Measurements from ENCODE around the gene VPS8. TPM values are rescaled to one million over a fixed set of nuclear protein-coding genes. Genes with fewer than 3 reads are reported as not detected.

Gene VPS8
- total and polyA plus RNA-seq, 8 donors, result 41.5 to 114 (median 51.3) TPM

GRCh38 chr3:185021256-185021655, 209.3 kb downstream of the VPS8 start:
- Histone ChIP-seq H3K27ac (no peak overlapping the region), H3K9me3 (peaks cover 0 to 6% of the 10 kb centered on the region in 2 donors), H3K4me1 (peaks cover 0 to 3% of the 10 kb centered on the region in 2 donors), H3K27me3 (no peaks in the 10 kb centered on the region), H3K36me3 (peaks cover 0 to 34% of the 10 kb centered on the region in 2 donors), H3K4me3 (no peak overlapping the region)
- peak in 1 of 4 donors; percentile 3 for DNase-seq
- no peak for ATAC-seq
- no peak for TF ChIP-seq CTCF (IDR thresholded peaks at IDR 0.05)
- intact Hi-C loops (cut with DNase I), result no loop called here

GRCh38 chr3:185024406-185024805, 212.4 kb downstream of the VPS8 start:
- TF ChIP-seq CTCF (IDR thresholded peaks at IDR 0.05), result no peak
- no peak for ATAC-seq
- H3K9me3 ChIP-seq, result peaks cover 0 to 1% of the 10 kb centered on the region in 2 donors
- peaks cover 0 to 3% of the 10 kb centered on the region in 2 donors for H3K4me1 ChIP-seq
- DNase-seq, result no peak
- no peak overlapping the region for H3K27ac ChIP-seq
- H3K4me3 ChIP-seq, result no peak overlapping the region
- intact Hi-C loops (cut with DNase I), result no loop called here
- H3K36me3 ChIP-seq, result peaks cover 0 to 38% of the 10 kb centered on the region in 2 donors
- H3K27me3 ChIP-seq, result no peaks in the 10 kb centered on the region

- DNase-seq, result no peak
Measured at GRCh38 chr3:185024966-185025365, 213.0 kb downstream of the VPS8 start.

GRCh38 chr3:185028121-185028520, 216.2 kb downstream of the VPS8 start:
- intact Hi-C loops (cut with DNase I), result no loop called here
- Histone ChIP-seq H3K27me3 (no peaks in the 10 kb centered on the region), H3K27ac (no peak overlapping the region), H3K4me3 (no peak overlapping the region), H3K9me3 (no peaks in the 10 kb centered on the region), H3K36me3 (peaks cover 0 to 64% of the 10 kb centered on the region in 2 donors), H3K4me1 (no peaks in the 10 kb centered on the region)
- ATAC-seq, result no peak
- DNase-seq, result no peak
- TF ChIP-seq CTCF (IDR thresholded peaks at IDR 0.05), result no peak

More at GRCh38 chr3:185024966-185025365, 213.0 kb downstream of the VPS8 start:
- peaks cover 0 to 40% of the 10 kb centered on the region in 2 donors for H3K36me3 ChIP-seq
- intact Hi-C loops (cut with DNase I), result no loop called here
- no peaks in the 10 kb centered on the region for H3K9me3 ChIP-seq
- H3K4me3 ChIP-seq, result no peak overlapping the region
- H3K27me3 ChIP-seq, result no peaks in the 10 kb centered on the region
- no peak for TF ChIP-seq CTCF (IDR thresholded peaks at IDR 0.05)
- H3K27ac ChIP-seq, result no peak overlapping the region
- peaks cover 0 to 3% of the 10 kb centered on the region in 2 donors for H3K4me1 ChIP-seq
- ATAC-seq, result no peak

GRCh38 chr3:185029086-185029485, 217.1 kb downstream of the VPS8 start:
- no peak for DNase-seq
- Histone ChIP-seq H3K27me3 (no peaks in the 10 kb centered on the region), H3K4me1 (no peaks in the 10 kb centered on the region), H3K36me3 (peaks cover 0 to 64% of the 10 kb centered on the region in 2 donors), H3K9me3 (no peaks in the 10 kb centered on the region), H3K4me3 (no peak overlapping the region), H3K27ac (no peak overlapping the region)
- ATAC-seq, result no peak
- no peak for TF ChIP-seq CTCF (IDR thresholded peaks at IDR 0.05)
- intact Hi-C loops (cut with DNase I), result no loop called here

Data from left lung (tissue), 10 donors.